Neuronal stem cell (in vitro differentiated cells): ENCODE results near the gene OR5A1.
A peak's percentile ranks its signal among the peaks of the same experiment; 100 is the strongest.

Source experiments
- DNase-seq: peaks from one replicate; pipeline ENCODE4 v3.0.0-alpha.2; 2013; ENCODE audit warnings: low spot score
- H2AFZ ChIP-seq: one replicate; pipeline ENCODE4 v1.6.1; 2013; ENCODE audit warnings: mild to moderate bottlenecking, low read length, inconsistent platforms
- H2AK5ac ChIP-seq: 2 replicates; pipeline ENCODE4 v1.6.1; 2013; ENCODE audit warnings: low read depth, mild to moderate bottlenecking, inconsistent platforms, low read length, moderate library complexity, mixed read lengths
- H2BK120ac ChIP-seq: 2 replicates; pipeline ENCODE4 v1.6.1; 2013; ENCODE audit warnings: low read depth, mild to moderate bottlenecking, inconsistent platforms, low read length, moderate library complexity, mixed read lengths
- H2BK12ac ChIP-seq: one replicate; pipeline ENCODE4 v1.6.1; 2013; ENCODE audit warnings: low read length, inconsistent platforms
- H2BK15ac ChIP-seq: 2 replicates; pipeline ENCODE4 v1.6.1; 2013; ENCODE audit warnings: mild to moderate bottlenecking, low read length, inconsistent platforms, mixed read lengths
- H2BK5ac ChIP-seq: one replicate; pipeline ENCODE4 v1.6.1; 2013; ENCODE audit warnings: inconsistent platforms, mild to moderate bottlenecking, low read length, moderate library complexity
- H3K14ac ChIP-seq: one replicate; pipeline ENCODE4 v1.6.1; 2013; ENCODE audit warnings: low read length, inconsistent platforms
- H3K18ac ChIP-seq: 2 replicates; pipeline ENCODE4 v1.6.1; 2013; ENCODE audit warnings: low read length, inconsistent platforms
- H3K23ac ChIP-seq: 2 replicates; pipeline ENCODE4 v1.6.1; 2013; ENCODE audit warnings: low read depth, mild to moderate bottlenecking, mixed read lengths, low read length, inconsistent platforms; ENCODE audit not compliant: poor library complexity
- H3K27ac ChIP-seq: replicated peaks from 3 replicates; pipeline ENCODE4 v1.5.1; 2013; ENCODE audit warnings: low read length, inconsistent platforms
- H3K27me3 ChIP-seq, 3 experiments: 2 replicates each; pipeline ENCODE4 v1.6.1; 2013; ENCODE audit warnings: low read length in 3 of 3, mild to moderate bottlenecking in 2 of 3, inconsistent platforms in 1 of 3, low read depth in 1 of 3, mixed read lengths in 1 of 3, moderate library complexity in 1 of 3; ENCODE audit not compliant: control insufficient read depth in 3 of 3, insufficient read depth in 3 of 3
- H3K36me3 ChIP-seq, 2 donors: replicated peaks in 1 of 2; 2 replicates each; pipeline ENCODE4 v1.6.1; 2013; ENCODE audit warnings: low read length in 2 of 2; ENCODE audit not compliant: control insufficient read depth in 2 of 2, insufficient read depth in 2 of 2
- H3K4ac ChIP-seq: 2 replicates; pipeline ENCODE4 v1.6.1; 2013; ENCODE audit warnings: inconsistent platforms, mild to moderate bottlenecking, low read length, moderate library complexity
- H3K4me1 ChIP-seq, 2 donors: 1 replicate in 1 of 2; 2 replicates in 1 of 2; pipeline ENCODE4 v1.6.1; 2013; ENCODE audit warnings: low read length in 2 of 2, low read depth in 1 of 2; ENCODE audit not compliant: control insufficient read depth in 2 of 2, insufficient read depth in 1 of 2
- H3K4me2 ChIP-seq: one replicate; pipeline ENCODE4 v1.6.1; 2013; ENCODE audit warnings: mild to moderate bottlenecking, low read length, inconsistent platforms; ENCODE audit not compliant: insufficient read depth, poor library complexity, severe bottlenecking
- H3K4me3 ChIP-seq, 2 donors: 2 replicates each; pipeline ENCODE4 v1.5.1; 2013; ENCODE audit warnings: low read length in 2 of 2, mild to moderate bottlenecking in 2 of 2, inconsistent platforms in 1 of 2, moderate library complexity in 1 of 2
- H3K79me1 ChIP-seq: one replicate; pipeline ENCODE4 v1.6.1; 2013; ENCODE audit warnings: low read depth, mild to moderate bottlenecking, inconsistent platforms, low read length, moderate library complexity
- H3K9ac ChIP-seq: one replicate; pipeline ENCODE4 v1.6.1; 2013; ENCODE audit warnings: mild to moderate bottlenecking, low read depth, low read length, inconsistent platforms; ENCODE audit not compliant: poor library complexity
- H3K9me3 ChIP-seq, 2 donors: replicated peaks in 1 of 2; 2 replicates each; pipeline versions ENCODE3 to v1.6.1; 2013; ENCODE audit warnings: low read length in 2 of 2, mild to moderate bottlenecking in 2 of 2, inconsistent platforms in 1 of 2, low read depth in 1 of 2, mixed read lengths in 1 of 2, moderate library complexity in 1 of 2; ENCODE audit not compliant: control insufficient read depth in 2 of 2, insufficient read depth in 1 of 2
- H4K8ac ChIP-seq: one replicate; pipeline ENCODE4 v1.6.1; 2013; ENCODE audit warnings: low read depth, mild to moderate bottlenecking, inconsistent platforms, low read length, moderate library complexity
- H4K91ac ChIP-seq: one replicate; pipeline ENCODE4 v1.6.1; 2013; ENCODE audit warnings: low read length, low read depth, mild to moderate bottlenecking, inconsistent platforms; ENCODE audit not compliant: poor library complexity
- WGBS, 2 donors: extraction: QIAGEN DNeasy Blood & Tissue Kit; methylation state at CpG; one replicate each; pipeline ENCODE4 v1.1.7; 2013; ENCODE audit warnings: missing lambda C conversion rate in 2 of 2, mixed read lengths in 1 of 2; ENCODE audit not compliant: insufficient read length in 2 of 2, insufficient replicate concordance in 1 of 2; ENCODE audit errors: extremely low coverage in 2 of 2; 5-methylcytosine and 5-hydroxymethylcytosine counted together

The OR5A1 gene

GRCh38 chr11:59417023-59417422, 19.2 kb upstream of the OR5A1 start:
- Histone ChIP-seq H3K9me3 (no peaks in the 10 kb centered on the region), H4K8ac (no peak overlapping the region), H3K4me2 (no peak overlapping the region), H3K4me1 (no peaks in the 10 kb centered on the region), H2BK5ac (no peak overlapping the region), H3K4me3 (no peak overlapping the region), H3K14ac (no peak overlapping the region), H2BK15ac (no peak overlapping the region), H2AFZ (no peak overlapping the region), H3K79me1 (no peaks in the 10 kb centered on the region), H3K27me3 (no peaks in the 10 kb centered on the region), H2AK5ac (no peak overlapping the region), H2BK120ac (no peak overlapping the region), H3K18ac (no peak overlapping the region), H3K4ac (no peak overlapping the region), H4K91ac (no peak overlapping the region), H3K27ac (no peak overlapping the region), H3K23ac (no peak overlapping the region), H3K9ac (no peak overlapping the region), H2BK12ac (no peak overlapping the region), H3K36me3 (no peaks in the 10 kb centered on the region)
- no peak for DNase-seq
- WGBS, 2 donors: no CpG with 5 or more reads among the region's 5 CpGs

GRCh38 chr11:59418156-59418555, 18.1 kb upstream of the OR5A1 start:
- no peak overlapping the region for H3K4ac ChIP-seq
- no peak overlapping the region for H2AFZ ChIP-seq
- no peak overlapping the region for H4K8ac ChIP-seq
- H3K9ac ChIP-seq: no peak overlapping the region
- no peaks in the 10 kb centered on the region for H3K27me3 ChIP-seq
- H3K4me2 ChIP-seq: no peak overlapping the region
- H2BK120ac ChIP-seq: no peak overlapping the region
- H4K91ac ChIP-seq: no peak overlapping the region
- H3K23ac ChIP-seq: no peak overlapping the region
- H3K27ac ChIP-seq: no peak overlapping the region
- no peak overlapping the region for H3K14ac ChIP-seq
- H2BK5ac ChIP-seq: no peak overlapping the region
- WGBS, 2 donors: no CpG with 5 or more reads among the region's 2 CpGs
- H3K4me3 ChIP-seq: no peak overlapping the region
- DNase-seq: no peak
- no peaks in the 10 kb centered on the region for H3K79me1 ChIP-seq
- no peak overlapping the region for H3K18ac ChIP-seq
- H3K36me3 ChIP-seq: no peaks in the 10 kb centered on the region
- no peak overlapping the region for H2BK12ac ChIP-seq
- H3K9me3 ChIP-seq: no peaks in the 10 kb centered on the region
- H2AK5ac ChIP-seq: no peak overlapping the region
- H2BK15ac ChIP-seq: no peak overlapping the region
- H3K4me1 ChIP-seq: no peaks in the 10 kb centered on the region

DNA sequence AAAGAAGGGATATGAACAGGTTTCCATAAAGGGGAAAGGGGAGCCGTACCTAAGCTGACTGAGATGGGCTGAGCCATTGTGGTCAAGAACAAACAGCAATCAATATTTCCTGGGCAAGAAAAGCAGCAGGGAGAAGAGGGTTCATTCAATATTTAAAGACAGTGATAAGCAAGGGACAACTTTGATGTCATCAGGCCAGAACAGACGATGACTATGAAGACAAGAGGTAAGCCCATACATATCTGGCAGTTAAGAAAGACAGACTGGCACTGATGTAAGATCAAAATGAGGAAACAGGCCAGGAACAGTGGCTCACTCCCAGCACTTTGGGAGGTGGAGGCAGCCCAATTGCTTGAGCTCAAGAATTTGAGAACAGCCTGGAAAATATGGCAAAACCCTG, 12.4 kb upstream of the OR5A1 start:
- H3K14ac ChIP-seq: no peak overlapping the region
- H4K8ac ChIP-seq: no peak overlapping the region
- H3K4me3 ChIP-seq: no peak overlapping the region
- no peak overlapping the region for H2BK12ac ChIP-seq
- no peak overlapping the region for H2AFZ ChIP-seq
- H3K79me1 ChIP-seq: no peaks in the 10 kb centered on the region
- peaks cover 6 to 8% of the 10 kb centered on the region in 2 donors for H3K4me1 ChIP-seq
- H2BK5ac ChIP-seq: no peak overlapping the region
- H3K36me3 ChIP-seq: no peaks in the 10 kb centered on the region
- no peak overlapping the region for H3K9ac ChIP-seq
- DNase-seq: no peak
- no peak overlapping the region for H4K91ac ChIP-seq
- H3K27me3 ChIP-seq: no peaks in the 10 kb centered on the region
- no CpG with 5 or more reads among the region's 2 CpGs for WGBS, 2 donors
- no peak overlapping the region for H3K18ac ChIP-seq
- H3K4ac ChIP-seq: no peak overlapping the region
- no peak overlapping the region for H3K23ac ChIP-seq
- no peaks in the 10 kb centered on the region for H3K9me3 ChIP-seq
- H3K4me2 ChIP-seq: no peak overlapping the region
- no peak overlapping the region for H3K27ac ChIP-seq
- no peak overlapping the region for H2BK15ac ChIP-seq
- H2AK5ac ChIP-seq: no peak overlapping the region
- H2BK120ac ChIP-seq: no peak overlapping the region

- no peak for DNase-seq
- H3K23ac ChIP-seq: no peak overlapping the region
Observed at GRCh38 chr11:59425131-59425530, 11.1 kb upstream of the OR5A1 start.

More at GRCh38 chr11:59425131-59425530, 11.1 kb upstream of the OR5A1 start:
- Histone ChIP-seq H2BK5ac (no peak overlapping the region), H3K4me2 (no peak overlapping the region), H2BK120ac (no peak overlapping the region), H3K4me3 (no peak overlapping the region), H3K79me1 (no peaks in the 10 kb centered on the region), H3K18ac (no peak overlapping the region), H2BK15ac (no peak overlapping the region), H2BK12ac (no peak overlapping the region), H3K4me1 (peaks cover 6 to 10% of the 10 kb centered on the region in 2 donors), H3K9me3 (no peaks in the 10 kb centered on the region), H4K91ac (no peak overlapping the region), H3K36me3 (no peaks in the 10 kb centered on the region), H3K4ac (no peak overlapping the region), H3K27ac (peak overlapping the region; percentile 80), H3K9ac (no peak overlapping the region), H2AK5ac (no peak overlapping the region), H3K14ac (no peak overlapping the region), H2AFZ (no peak overlapping the region), H3K27me3 (no peaks in the 10 kb centered on the region), H4K8ac (no peak overlapping the region)
- no CpG with 5 or more reads among the region's 4 CpGs for WGBS, 2 donors
